WTC11 (cell line): ENCODE results near the gene DNMT3A. TPM values are rescaled to one million over a fixed set of nuclear protein-coding genes. Genes with fewer than 3 reads are reported as not detected.

Experiments
- ATAC-seq: fragments of 200-7000 bp; cut with Tn5 transposase; 2 replicates; pipeline ENCODE4 v1.10.0; 2021; ENCODE audit warnings: mild to moderate bottlenecking, moderate library complexity
- CTCF ChIA-PET: fragments of 300-600 bp; sonication (Branson Sonifier 250); formaldehyde crosslinking; loops from one replicate; lab custom pipeline; 2021; ENCODE audit warnings: antibody characterized with exemption; lab: Charles Lee
- POLR2A ChIA-PET: fragments of 350-600 bp; sonication (Branson Sonifier 250); formaldehyde crosslinking; loops from one replicate; lab custom pipeline; 2021; ENCODE audit warnings: antibody characterized with exemption; lab: Charles Lee
- DNase-seq: peaks from one replicate; pipeline ENCODE4 v3.0.0; 2021; ENCODE audit warnings: low spot score
- H3K27ac Mint-ChIP-seq: 2 replicates; pipeline ENCODE4 v1.8.0; 2021; ENCODE audit warnings: mixed read lengths
- H3K27me3 Mint-ChIP-seq: 2 replicates; pipeline ENCODE4 v1.8.0; 2021; ENCODE audit warnings: low read depth, mild to moderate bottlenecking, moderate library complexity, mixed read lengths
- H3K36me3 Mint-ChIP-seq: 2 replicates; pipeline ENCODE4 v1.8.0; 2021; ENCODE audit warnings: mixed read lengths
- H3K4me1 Mint-ChIP-seq: 2 replicates; pipeline ENCODE4 v1.8.0; 2022; ENCODE audit warnings: mixed read lengths
- H3K4me3 Mint-ChIP-seq: 2 replicates; pipeline ENCODE4 v1.8.0; 2021; ENCODE audit warnings: mild to moderate bottlenecking, moderate library complexity, mixed read lengths
- H3K9me3 Mint-ChIP-seq: 2 replicates; pipeline ENCODE4 v1.8.0; 2021; ENCODE audit warnings: mixed read lengths
- CREM ChIP-seq: sonication (generic); formaldehyde crosslinking; IDR thresholded peaks from 2 replicates; pipeline ENCODE4 v1.8.1; 2022; ENCODE audit warnings: mild to moderate bottlenecking, missing genetic modification reagents, moderate library complexity
- FOXK1 ChIP-seq: sonication (generic); formaldehyde crosslinking; IDR thresholded peaks from 2 replicates; pipeline ENCODE4 v1.8.0; 2022; ENCODE audit warnings: mild to moderate bottlenecking, moderate library complexity, missing genetic modification reagents
- GRHL2 ChIP-seq: fragments of 250-450 bp; sonication (Bioruptor Pico); IDR thresholded peaks from 2 replicates; pipeline ENCODE4 v1.8.0; 2022; ENCODE audit warnings: mild to moderate bottlenecking, moderate library complexity; ENCODE audit not compliant: insufficient replicate concordance, severe bottlenecking
- GTF2I ChIP-seq: fragments of 250-450 bp; sonication (Bioruptor Pico); conservative IDR thresholded peaks from 2 replicates; pipeline ENCODE4 v1.4.0; 2021; ENCODE audit warnings: mild to moderate bottlenecking
- NFATC4 ChIP-seq: fragments of 250-450 bp; sonication (Bioruptor Pico); IDR thresholded peaks from 2 replicates; pipeline ENCODE4 v1.9.0; 2021; ENCODE audit warnings: mild to moderate bottlenecking
- NFE2L1 ChIP-seq: sonication (generic); formaldehyde crosslinking; IDR thresholded peaks from 2 replicates; pipeline ENCODE4 v1.8.1; 2023; ENCODE audit warnings: missing genetic modification reagents
- OVOL2 ChIP-seq: fragments of 250-450 bp; sonication (Bioruptor Pico); IDR thresholded peaks from 2 replicates; pipeline ENCODE4 v1.9.0; 2021; ENCODE audit warnings: mild to moderate bottlenecking, borderline replicate concordance
- SP1 ChIP-seq: sonication (generic); formaldehyde crosslinking; conservative IDR thresholded peaks from 2 replicates; pipeline ENCODE4 v1.8.1; 2022; ENCODE audit warnings: missing genetic modification reagents
- TEAD1 ChIP-seq: sonication (generic); formaldehyde crosslinking; IDR thresholded peaks from 2 replicates; pipeline ENCODE4 v1.8.0; 2022; ENCODE audit warnings: mild to moderate bottlenecking, missing genetic modification reagents
- TEAD4 ChIP-seq: sonication (generic); formaldehyde crosslinking; IDR thresholded peaks from 2 replicates; pipeline ENCODE4 v1.8.0; 2022; ENCODE audit warnings: mild to moderate bottlenecking, missing genetic modification reagents
- ZNF138 ChIP-seq: sonication (generic); formaldehyde crosslinking; conservative IDR thresholded peaks from 2 replicates; pipeline ENCODE4 v1.8.1; 2022; ENCODE audit warnings: mild to moderate bottlenecking, moderate library complexity, missing genetic modification reagents
- ZNF232 ChIP-seq: sonication (generic); formaldehyde crosslinking; IDR thresholded peaks from 2 replicates; pipeline ENCODE4 v1.8.0; 2022; ENCODE audit warnings: mild to moderate bottlenecking, missing genetic modification reagents
- ZNF263 ChIP-seq: sonication (generic); formaldehyde crosslinking; IDR thresholded peaks from 2 replicates; pipeline ENCODE4 v1.8.1; 2022; ENCODE audit warnings: low read depth, mild to moderate bottlenecking, moderate library complexity, missing genetic modification reagents
- total RNA-seq: library from RNA; stranded (reverse); gene quantifications from 3 replicates; pipeline ENCODE4 v1.2.3, GENCODE V29; 2021
- TF ChIP-seq, protein P1 (sequence below): sonication (generic); formaldehyde crosslinking; IDR thresholded peaks from 2 replicates; pipeline ENCODE4 v1.8.0; 2023; ENCODE audit warnings: mild to moderate bottlenecking, missing genetic modification reagents
- TF ChIP-seq, protein P2 (sequence below): sonication (generic); formaldehyde crosslinking; IDR thresholded peaks from 2 replicates; pipeline ENCODE4 v1.8.1; 2023; ENCODE audit warnings: mild to moderate bottlenecking, moderate library complexity, missing genetic modification reagents
- TF ChIP-seq, protein P3 (sequence below): sonication (generic); formaldehyde crosslinking; IDR thresholded peaks from 2 replicates; pipeline ENCODE4 v1.8.0; 2022; ENCODE audit warnings: mild to moderate bottlenecking, missing genetic modification reagents
- TF ChIP-seq, protein P4 (sequence below): sonication (generic); formaldehyde crosslinking; IDR thresholded peaks from 2 replicates; pipeline ENCODE4 v1.8.1; 2023; ENCODE audit warnings: mild to moderate bottlenecking, missing genetic modification reagents
- TF ChIP-seq, protein P5 (sequence below): sonication (generic); formaldehyde crosslinking; IDR thresholded peaks from 2 replicates; pipeline ENCODE4 v1.8.1; 2023; ENCODE audit warnings: mild to moderate bottlenecking, missing genetic modification reagents, moderate library complexity
- TF ChIP-seq, protein P6 (sequence below): fragments of 250-450 bp; sonication (Bioruptor Pico); IDR thresholded peaks from 2 replicates; pipeline ENCODE4 v2.1.2; 2022; ENCODE audit warnings: mild to moderate bottlenecking, moderate library complexity
- TF ChIP-seq, protein P7 (sequence below): sonication (generic); formaldehyde crosslinking; IDR thresholded peaks from 2 replicates; pipeline ENCODE4 v1.8.0; 2023; ENCODE audit warnings: missing genetic modification reagents

The DNMT3A gene
- total RNA-seq, 1 experiment from 2014 or later, result 154 TPM

DNA sequence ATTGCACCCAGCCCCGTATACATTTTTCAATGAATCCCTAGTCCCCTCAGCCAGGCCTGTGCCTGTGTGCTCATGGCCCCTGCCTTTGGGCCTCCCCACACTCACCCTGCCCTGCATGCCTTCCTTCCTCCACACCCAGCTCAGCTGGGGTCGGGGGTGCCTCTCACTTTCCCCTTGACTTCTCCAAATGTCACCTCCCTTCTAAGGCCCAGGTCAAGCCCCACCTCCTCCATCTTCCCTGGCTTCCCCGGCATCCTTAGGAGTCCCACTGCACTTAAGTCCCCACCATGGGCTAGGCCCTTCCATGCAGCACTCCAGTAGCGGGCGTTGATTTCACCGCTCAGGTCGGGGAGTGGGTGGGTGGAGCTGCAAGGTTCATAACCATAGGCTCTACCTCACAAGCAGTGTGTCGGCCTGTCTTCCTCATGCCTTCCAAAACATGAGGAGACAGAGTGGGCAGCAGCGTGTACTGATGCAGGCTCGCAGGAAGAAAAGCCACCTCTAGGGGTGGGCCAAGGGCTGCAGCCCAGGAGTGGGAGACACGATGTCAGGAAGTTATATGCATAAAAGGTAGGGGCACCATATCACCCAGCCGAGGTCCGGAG lies 47.7 kb downstream of the DNMT3A start:
- Mint-ChIP-seq H3K36me3 (no peaks in the 10 kb centered on the region), H3K4me1 (peaks cover 26% of the 10 kb centered on the region), H3K4me3 (no peak overlapping the region), H3K27ac (peak overlapping the region; percentile 33; the same call in 1 of the 2 replicates), H3K9me3 (no peaks in the 10 kb centered on the region), H3K27me3 (no peaks in the 10 kb centered on the region)
- CTCF ChIA-PET, result interaction anchor here (0.5 to 1.9 kb wide), 9 partner anchors 15 to 407 kb away, joined by 3 to 10 read pairs (median 6); no protein-coding TSS in a partner anchor
- TF ChIP-seq ZNF138 (no peak), TEAD4 (no peak), GRHL2 (CRISPR knock-in tag) (no peak), OVOL2 (no peak), NFE2L1 (CRISPR knock-in tag) (no peak), GTF2I (CRISPR knock-in tag) (no peak), TEAD1 (CRISPR knock-in tag) (no peak), FOXK1 (no peak), ZNF263 (CRISPR knock-in tag) (no peak), ZNF232 (CRISPR knock-in tag) (no peak), NFATC4 (no peak), CREM (CRISPR knock-in tag) (no peak), SP1 (no peak)
- TF ChIP-seq, protein P1, sequence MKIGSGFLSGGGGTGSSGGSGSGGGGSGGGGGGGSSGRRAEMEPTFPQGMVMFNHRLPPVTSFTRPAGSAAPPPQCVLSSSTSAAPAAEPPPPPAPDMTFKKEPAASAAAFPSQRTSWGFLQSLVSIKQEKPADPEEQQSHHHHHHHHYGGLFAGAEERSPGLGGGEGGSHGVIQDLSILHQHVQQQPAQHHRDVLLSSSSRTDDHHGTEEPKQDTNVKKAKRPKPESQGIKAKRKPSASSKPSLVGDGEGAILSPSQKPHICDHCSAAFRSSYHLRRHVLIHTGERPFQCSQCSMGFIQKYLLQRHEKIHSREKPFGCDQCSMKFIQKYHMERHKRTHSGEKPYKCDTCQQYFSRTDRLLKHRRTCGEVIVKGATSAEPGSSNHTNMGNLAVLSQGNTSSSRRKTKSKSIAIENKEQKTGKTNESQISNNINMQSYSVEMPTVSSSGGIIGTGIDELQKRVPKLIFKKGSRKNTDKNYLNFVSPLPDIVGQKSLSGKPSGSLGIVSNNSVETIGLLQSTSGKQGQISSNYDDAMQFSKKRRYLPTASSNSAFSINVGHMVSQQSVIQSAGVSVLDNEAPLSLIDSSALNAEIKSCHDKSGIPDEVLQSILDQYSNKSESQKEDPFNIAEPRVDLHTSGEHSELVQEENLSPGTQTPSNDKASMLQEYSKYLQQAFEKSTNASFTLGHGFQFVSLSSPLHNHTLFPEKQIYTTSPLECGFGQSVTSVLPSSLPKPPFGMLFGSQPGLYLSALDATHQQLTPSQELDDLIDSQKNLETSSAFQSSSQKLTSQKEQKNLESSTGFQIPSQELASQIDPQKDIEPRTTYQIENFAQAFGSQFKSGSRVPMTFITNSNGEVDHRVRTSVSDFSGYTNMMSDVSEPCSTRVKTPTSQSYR (CRISPR knock-in tag), result no peak
- TF ChIP-seq, protein P2, sequence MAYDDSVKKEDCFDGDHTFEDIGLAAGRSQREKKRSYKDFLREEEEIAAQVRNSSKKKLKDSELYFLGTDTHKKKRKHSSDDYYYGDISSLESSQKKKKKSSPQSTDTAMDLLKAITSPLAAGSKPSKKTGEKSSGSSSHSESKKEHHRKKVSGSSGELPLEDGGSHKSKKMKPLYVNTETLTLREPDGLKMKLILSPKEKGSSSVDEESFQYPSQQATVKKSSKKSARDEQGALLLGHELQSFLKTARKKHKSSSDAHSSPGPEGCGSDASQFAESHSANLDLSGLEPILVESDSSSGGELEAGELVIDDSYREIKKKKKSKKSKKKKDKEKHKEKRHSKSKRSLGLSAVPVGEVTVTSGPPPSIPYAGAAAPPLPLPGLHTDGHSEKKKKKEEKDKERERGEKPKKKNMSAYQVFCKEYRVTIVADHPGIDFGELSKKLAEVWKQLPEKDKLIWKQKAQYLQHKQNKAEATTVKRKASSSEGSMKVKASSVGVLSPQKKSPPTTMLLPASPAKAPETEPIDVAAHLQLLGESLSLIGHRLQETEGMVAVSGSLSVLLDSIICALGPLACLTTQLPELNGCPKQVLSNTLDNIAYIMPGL (CRISPR knock-in tag), result no peak
- TF ChIP-seq, protein P3, sequence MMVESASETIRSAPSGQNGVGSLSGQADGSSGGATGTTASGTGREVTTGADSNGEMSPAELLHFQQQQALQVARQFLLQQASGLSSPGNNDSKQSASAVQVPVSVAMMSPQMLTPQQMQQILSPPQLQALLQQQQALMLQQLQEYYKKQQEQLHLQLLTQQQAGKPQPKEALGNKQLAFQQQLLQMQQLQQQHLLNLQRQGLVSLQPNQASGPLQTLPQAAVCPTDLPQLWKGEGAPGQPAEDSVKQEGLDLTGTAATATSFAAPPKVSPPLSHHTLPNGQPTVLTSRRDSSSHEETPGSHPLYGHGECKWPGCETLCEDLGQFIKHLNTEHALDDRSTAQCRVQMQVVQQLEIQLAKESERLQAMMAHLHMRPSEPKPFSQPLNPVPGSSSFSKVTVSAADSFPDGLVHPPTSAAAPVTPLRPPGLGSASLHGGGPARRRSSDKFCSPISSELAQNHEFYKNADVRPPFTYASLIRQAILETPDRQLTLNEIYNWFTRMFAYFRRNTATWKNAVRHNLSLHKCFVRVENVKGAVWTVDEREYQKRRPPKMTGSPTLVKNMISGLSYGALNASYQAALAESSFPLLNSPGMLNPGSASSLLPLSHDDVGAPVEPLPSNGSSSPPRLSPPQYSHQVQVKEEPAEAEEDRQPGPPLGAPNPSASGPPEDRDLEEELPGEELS (CRISPR knock-in tag), result no peak
- TF ChIP-seq, protein P4, sequence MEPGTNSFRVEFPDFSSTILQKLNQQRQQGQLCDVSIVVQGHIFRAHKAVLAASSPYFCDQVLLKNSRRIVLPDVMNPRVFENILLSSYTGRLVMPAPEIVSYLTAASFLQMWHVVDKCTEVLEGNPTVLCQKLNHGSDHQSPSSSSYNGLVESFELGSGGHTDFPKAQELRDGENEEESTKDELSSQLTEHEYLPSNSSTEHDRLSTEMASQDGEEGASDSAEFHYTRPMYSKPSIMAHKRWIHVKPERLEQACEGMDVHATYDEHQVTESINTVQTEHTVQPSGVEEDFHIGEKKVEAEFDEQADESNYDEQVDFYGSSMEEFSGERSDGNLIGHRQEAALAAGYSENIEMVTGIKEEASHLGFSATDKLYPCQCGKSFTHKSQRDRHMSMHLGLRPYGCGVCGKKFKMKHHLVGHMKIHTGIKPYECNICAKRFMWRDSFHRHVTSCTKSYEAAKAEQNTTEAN, result no peak
- TF ChIP-seq, protein P5, sequence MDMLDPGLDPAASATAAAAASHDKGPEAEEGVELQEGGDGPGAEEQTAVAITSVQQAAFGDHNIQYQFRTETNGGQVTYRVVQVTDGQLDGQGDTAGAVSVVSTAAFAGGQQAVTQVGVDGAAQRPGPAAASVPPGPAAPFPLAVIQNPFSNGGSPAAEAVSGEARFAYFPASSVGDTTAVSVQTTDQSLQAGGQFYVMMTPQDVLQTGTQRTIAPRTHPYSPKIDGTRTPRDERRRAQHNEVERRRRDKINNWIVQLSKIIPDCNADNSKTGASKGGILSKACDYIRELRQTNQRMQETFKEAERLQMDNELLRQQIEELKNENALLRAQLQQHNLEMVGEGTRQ, result no peak
- TF ChIP-seq, protein P6, sequence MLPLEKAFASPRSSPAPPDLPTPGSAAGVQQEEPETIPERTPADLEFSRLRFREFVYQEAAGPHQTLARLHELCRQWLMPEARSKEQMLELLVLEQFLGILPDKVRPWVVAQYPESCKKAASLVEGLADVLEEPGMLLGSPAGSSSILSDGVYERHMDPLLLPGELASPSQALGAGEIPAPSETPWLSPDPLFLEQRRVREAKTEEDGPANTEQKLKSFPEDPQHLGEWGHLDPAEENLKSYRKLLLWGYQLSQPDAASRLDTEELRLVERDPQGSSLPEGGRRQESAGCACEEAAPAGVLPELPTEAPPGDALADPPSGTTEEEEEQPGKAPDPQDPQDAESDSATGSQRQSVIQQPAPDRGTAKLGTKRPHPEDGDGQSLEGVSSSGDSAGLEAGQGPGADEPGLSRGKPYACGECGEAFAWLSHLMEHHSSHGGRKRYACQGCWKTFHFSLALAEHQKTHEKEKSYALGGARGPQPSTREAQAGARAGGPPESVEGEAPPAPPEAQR (CRISPR knock-in tag), result no peak
- TF ChIP-seq, protein P7, sequence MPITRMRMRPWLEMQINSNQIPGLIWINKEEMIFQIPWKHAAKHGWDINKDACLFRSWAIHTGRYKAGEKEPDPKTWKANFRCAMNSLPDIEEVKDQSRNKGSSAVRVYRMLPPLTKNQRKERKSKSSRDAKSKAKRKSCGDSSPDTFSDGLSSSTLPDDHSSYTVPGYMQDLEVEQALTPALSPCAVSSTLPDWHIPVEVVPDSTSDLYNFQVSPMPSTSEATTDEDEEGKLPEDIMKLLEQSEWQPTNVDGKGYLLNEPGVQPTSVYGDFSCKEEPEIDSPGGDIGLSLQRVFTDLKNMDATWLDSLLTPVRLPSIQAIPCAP (CRISPR knock-in tag), result no peak
- TF ChIP-seq, all 79 proteins: peak for 0
- POLR2A ChIA-PET, result interaction anchor here (1.0 kb wide), 1 partner anchor 322 kb away, joined by 3 read pairs; no protein-coding TSS in a partner anchor
- ATAC-seq (no peak; the same call in 1 of the 2 replicates), DNase-seq (no peak)
